Measurements from ENCODE around the gene TAP2.

TAP2 gene

DNA sequence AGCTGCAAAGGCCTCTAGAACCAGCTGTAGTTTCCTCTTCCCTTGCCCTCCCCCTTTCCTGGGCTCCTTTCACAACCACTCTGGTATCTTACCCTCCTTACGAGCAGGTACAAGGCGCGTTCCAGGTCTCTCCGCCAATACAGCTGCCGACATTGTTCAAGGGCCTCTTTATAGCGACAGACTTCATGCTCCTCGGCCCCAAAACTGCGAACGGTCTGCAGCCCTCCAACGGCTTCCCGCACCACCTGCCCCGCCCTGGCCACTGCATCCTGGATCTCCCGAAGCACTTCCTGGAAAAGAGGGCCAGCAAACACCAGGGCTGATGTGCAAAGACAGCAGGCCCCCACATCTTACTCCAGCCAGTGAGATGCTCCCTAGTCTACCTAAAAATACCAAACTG, 6.0 kb downstream of the TAP2 start:
- TF ChIP-seq ARNTL (CRISPR knock-in tag; IDR thresholded peaks at IDR 0.05; ENCODE audit: borderline replicate concordance, low read depth) = no peak
- TF ChIP-seq CREB5 (CRISPR knock-in tag; IDR thresholded peaks at IDR 0.05; ENCODE audit: low read depth) = no peak
- TF ChIP-seq ESRRG (CRISPR knock-in tag; IDR thresholded peaks at IDR 0.05) = no peak
- TF ChIP-seq CSDC2 (CRISPR knock-in tag; IDR thresholded peaks at IDR 0.05) = no peak
- no peak for TF ChIP-seq TOX (CRISPR knock-in tag; IDR thresholded peaks at IDR 0.05; ENCODE audit: borderline replicate concordance)
- no peak for TF ChIP-seq ZNF565 (CRISPR knock-in tag; conservative IDR thresholded peaks at IDR 0.05; ENCODE audit: low read depth)
- TF ChIP-seq ZC3H10 (CRISPR knock-in tag; IDR thresholded peaks at IDR 0.05) = no peak
- TF ChIP-seq ZFP3 (CRISPR knock-in tag; IDR thresholded peaks at IDR 0.05) = no peak
- no peak for TF ChIP-seq BACH2 (CRISPR knock-in tag; IDR thresholded peaks at IDR 0.05; ENCODE audit: borderline replicate concordance)
- ATAC-seq = no peak

DNA sequence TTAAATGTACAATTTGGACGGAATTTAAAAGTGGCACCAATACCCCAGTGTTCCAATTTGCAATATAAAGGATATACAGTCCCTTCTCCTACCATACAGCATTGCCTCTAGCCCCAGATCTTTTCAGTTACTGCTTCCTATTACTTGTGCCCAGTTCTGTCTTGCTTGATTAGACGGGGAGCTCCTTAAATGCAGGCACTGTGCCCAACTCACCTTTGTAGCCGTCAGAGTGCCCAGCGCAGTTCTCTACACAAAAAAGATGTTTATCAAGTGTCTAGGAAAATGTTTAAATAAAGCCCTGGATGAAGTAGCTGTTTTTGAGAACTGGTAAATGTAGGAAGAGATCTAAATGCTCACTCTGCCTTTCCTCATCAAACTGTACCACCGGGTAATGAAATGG, 7.6 kb downstream of the TAP2 start:
- ATAC-seq = no peak

DNA sequence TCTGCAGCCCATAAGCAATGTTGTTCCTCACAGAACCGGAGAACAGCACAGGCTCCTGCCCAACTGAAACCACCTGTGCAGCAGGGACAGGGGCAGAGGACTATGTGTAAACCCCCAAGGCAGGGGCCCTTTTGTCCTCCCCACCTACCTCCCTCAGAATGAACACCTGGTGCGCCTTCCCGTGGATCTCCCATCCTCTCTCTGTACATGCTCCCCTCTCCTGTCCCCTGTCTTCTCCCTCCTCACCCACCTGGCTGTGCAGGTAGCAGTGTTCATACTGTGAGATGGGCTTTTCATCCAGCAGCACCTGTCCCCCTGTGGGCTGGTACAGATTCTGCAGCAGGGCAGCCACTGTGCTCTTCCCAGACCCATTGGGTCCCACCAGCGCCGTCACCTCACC, 8.5 kb downstream of the TAP2 start:
- ATAC-seq = no peak
- no peak for TF ChIP-seq TCF4 (CRISPR knock-in tag; IDR thresholded peaks at IDR 0.05; ENCODE audit: borderline replicate concordance)
- no peak for TF ChIP-seq TOX (CRISPR knock-in tag; IDR thresholded peaks at IDR 0.05; ENCODE audit: borderline replicate concordance)
- TF ChIP-seq, protein P1, sequence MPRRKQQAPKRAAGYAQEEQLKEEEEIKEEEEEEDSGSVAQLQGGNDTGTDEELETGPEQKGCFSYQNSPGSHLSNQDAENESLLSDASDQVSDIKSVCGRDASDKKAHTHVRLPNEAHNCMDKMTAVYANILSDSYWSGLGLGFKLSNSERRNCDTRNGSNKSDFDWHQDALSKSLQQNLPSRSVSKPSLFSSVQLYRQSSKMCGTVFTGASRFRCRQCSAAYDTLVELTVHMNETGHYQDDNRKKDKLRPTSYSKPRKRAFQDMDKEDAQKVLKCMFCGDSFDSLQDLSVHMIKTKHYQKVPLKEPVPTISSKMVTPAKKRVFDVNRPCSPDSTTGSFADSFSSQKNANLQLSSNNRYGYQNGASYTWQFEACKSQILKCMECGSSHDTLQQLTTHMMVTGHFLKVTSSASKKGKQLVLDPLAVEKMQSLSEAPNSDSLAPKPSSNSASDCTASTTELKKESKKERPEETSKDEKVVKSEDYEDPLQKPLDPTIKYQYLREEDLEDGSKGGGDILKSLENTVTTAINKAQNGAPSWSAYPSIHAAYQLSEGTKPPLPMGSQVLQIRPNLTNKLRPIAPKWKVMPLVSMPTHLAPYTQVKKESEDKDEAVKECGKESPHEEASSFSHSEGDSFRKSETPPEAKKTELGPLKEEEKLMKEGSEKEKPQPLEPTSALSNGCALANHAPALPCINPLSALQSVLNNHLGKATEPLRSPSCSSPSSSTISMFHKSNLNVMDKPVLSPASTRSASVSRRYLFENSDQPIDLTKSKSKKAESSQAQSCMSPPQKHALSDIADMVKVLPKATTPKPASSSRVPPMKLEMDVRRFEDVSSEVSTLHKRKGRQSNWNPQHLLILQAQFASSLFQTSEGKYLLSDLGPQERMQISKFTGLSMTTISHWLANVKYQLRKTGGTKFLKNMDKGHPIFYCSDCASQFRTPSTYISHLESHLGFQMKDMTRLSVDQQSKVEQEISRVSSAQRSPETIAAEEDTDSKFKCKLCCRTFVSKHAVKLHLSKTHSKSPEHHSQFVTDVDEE (CRISPR knock-in tag; IDR thresholded peaks at IDR 0.05) = no peak
- TF ChIP-seq ZNF8 (CRISPR knock-in tag; IDR thresholded peaks at IDR 0.05) = no peak
- TF ChIP-seq ESRRG (CRISPR knock-in tag; IDR thresholded peaks at IDR 0.05) = no peak
- no peak for TF ChIP-seq PATZ1 (CRISPR knock-in tag; IDR thresholded peaks at IDR 0.05; ENCODE audit: borderline replicate concordance)

More for the DNA sequence above, 7.6 kb downstream of the TAP2 start:
- no peak for TF ChIP-seq BACH2 (CRISPR knock-in tag; IDR thresholded peaks at IDR 0.05; ENCODE audit: borderline replicate concordance)
- no peak for TF ChIP-seq OSR1 (CRISPR knock-in tag; IDR thresholded peaks at IDR 0.05)
- TF ChIP-seq CSRNP3 (CRISPR knock-in tag; IDR thresholded peaks at IDR 0.05) = no peak
- no peak for TF ChIP-seq PATZ1 (CRISPR knock-in tag; IDR thresholded peaks at IDR 0.05; ENCODE audit: borderline replicate concordance)
- TF ChIP-seq PPARA (CRISPR knock-in tag; IDR thresholded peaks at IDR 0.05; ENCODE audit: borderline replicate concordance) = no peak
- TF ChIP-seq ZFP30 (CRISPR knock-in tag; IDR thresholded peaks at IDR 0.05) = no peak
- no peak for TF ChIP-seq ESRRG (CRISPR knock-in tag; IDR thresholded peaks at IDR 0.05)
- TF ChIP-seq SNAI2 (CRISPR knock-in tag; IDR thresholded peaks at IDR 0.05) = no peak
- TF ChIP-seq ARNTL (CRISPR knock-in tag; IDR thresholded peaks at IDR 0.05; ENCODE audit: borderline replicate concordance, low read depth) = no peak

DNA sequence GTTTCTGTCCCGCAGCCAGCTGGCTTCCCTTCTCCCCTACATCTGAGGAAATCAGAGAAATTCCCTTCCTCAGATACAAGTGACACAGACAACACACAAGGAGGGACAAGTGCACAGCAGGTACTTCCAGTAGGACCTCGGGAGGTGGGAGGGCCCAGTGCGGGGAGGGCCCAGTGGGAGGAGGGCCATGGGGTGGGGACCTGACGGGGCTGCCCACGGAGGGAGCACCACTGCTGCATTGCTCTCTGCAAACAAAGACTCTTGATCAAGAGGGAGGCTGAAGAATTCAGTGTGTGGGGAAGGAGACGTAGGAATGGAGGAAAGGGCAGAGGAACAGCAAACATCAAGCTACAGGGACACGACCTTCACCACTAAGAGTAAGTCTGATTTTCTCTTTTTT, 9.0 kb downstream of the TAP2 start:
- ATAC-seq = no peak
- no peak for TF ChIP-seq ZNF8 (CRISPR knock-in tag; IDR thresholded peaks at IDR 0.05)
- TF ChIP-seq TCF4 (CRISPR knock-in tag; IDR thresholded peaks at IDR 0.05; ENCODE audit: borderline replicate concordance) = no peak
- TF ChIP-seq TOX (CRISPR knock-in tag; IDR thresholded peaks at IDR 0.05; ENCODE audit: borderline replicate concordance) = no peak
- no peak for TF ChIP-seq ISL1 (CRISPR knock-in tag; IDR thresholded peaks at IDR 0.05)
- TF ChIP-seq ZNF565 (CRISPR knock-in tag; conservative IDR thresholded peaks at IDR 0.05; ENCODE audit: low read depth) = no peak
- TF ChIP-seq GLIS3 (CRISPR knock-in tag; IDR thresholded peaks at IDR 0.05) = no peak
- TF ChIP-seq ESRRG (CRISPR knock-in tag; IDR thresholded peaks at IDR 0.05) = no peak
- TF ChIP-seq, protein P2, sequence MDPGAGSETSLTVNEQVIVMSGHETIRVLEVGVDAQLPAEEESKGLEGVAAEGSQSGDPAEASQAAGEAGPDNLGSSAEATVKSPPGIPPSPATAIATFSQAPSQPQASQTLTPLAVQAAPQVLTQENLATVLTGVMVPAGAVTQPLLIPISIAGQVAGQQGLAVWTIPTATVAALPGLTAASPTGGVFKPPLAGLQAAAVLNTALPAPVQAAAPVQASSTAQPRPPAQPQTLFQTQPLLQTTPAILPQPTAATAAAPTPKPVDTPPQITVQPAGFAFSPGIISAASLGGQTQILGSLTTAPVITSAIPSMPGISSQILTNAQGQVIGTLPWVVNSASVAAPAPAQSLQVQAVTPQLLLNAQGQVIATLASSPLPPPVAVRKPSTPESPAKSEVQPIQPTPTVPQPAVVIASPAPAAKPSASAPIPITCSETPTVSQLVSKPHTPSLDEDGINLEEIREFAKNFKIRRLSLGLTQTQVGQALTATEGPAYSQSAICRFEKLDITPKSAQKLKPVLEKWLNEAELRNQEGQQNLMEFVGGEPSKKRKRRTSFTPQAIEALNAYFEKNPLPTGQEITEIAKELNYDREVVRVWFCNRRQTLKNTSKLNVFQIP (CRISPR knock-in tag; IDR thresholded peaks at IDR 0.05; ENCODE audit: borderline replicate concordance, low read depth) = no peak
- TF ChIP-seq CREB5 (CRISPR knock-in tag; IDR thresholded peaks at IDR 0.05; ENCODE audit: low read depth) = no peak
- TF ChIP-seq CSDC2 (CRISPR knock-in tag; IDR thresholded peaks at IDR 0.05) = no peak
- no peak for TF ChIP-seq BACH2 (CRISPR knock-in tag; IDR thresholded peaks at IDR 0.05; ENCODE audit: borderline replicate concordance)
- TF ChIP-seq ZFP3 (CRISPR knock-in tag; IDR thresholded peaks at IDR 0.05) = no peak
- TF ChIP-seq ZNF70 (CRISPR knock-in tag; IDR thresholded peaks at IDR 0.05) = no peak
- no peak for TF ChIP-seq OSR1 (CRISPR knock-in tag; IDR thresholded peaks at IDR 0.05)
